K562 treated with DMSO at 1 percent for 12 hours (cell line): ENCODE data around the gene TMBIM1. TPM values are rescaled to one million over a fixed set of nuclear protein-coding genes. Genes with fewer than 3 reads are reported as not detected.

Source experiments
- total RNA-seq: library from RNA; unstranded; fragments of 300-600 nt; gene quantifications from 2 replicates; pipeline ENCODE4 v1.2.3, GENCODE V29; 2022; ENCODE audit not compliant: insufficient read depth

The TMBIM1 gene
- total RNA-seq: 51.8 and 76.5 TPM in 2 replicates

GRCh38 chr2:218292048-218293014 is at the start of gene TMBIM1:
TMBIM1 (minus strand) TSS chr2:218292503; CDS start chr2:218282141, 10,362 bp downstream.

GRCh38 chr2:218269900-218270720 is 22.2 kb downstream of the TMBIM1 start, which contains the start of the genes AAMP and PNKD:
AAMP (minus strand) TSS chr2:218270137; CDS start chr2:218270086, 51 bp downstream.
PNKD (plus strand) TSS chr2:218270519; CDS start chr2:218270536, 17 bp downstream.

GRCh38 chr2:218260742-218261422 is 31.4 kb downstream of the TMBIM1 start, which contains the start of gene GPBAR1:
GPBAR1 (plus strand) TSS chr2:218261015; CDS start chr2:218262725, 1,710 bp downstream.

Other genes with a start within 250 kb of the TMBIM1 start
- gene RUFY4, start 223.2 kb downstream of the TMBIM1 start, total RNA-seq: not detected in 2 replicates
- gene CXCR2, start 166.5 kb downstream of the TMBIM1 start, total RNA-seq: not detected in 2 replicates
- not detected in 2 replicates for gene CXCR1, start 125.5 kb downstream of the TMBIM1 start, total RNA-seq
- gene ARPC2, start 75.3 kb downstream of the TMBIM1 start, total RNA-seq: 98.8 and 151 TPM in 2 replicates
- not detected in 2 replicates for gene GPBAR1, start 31.5 kb downstream of the TMBIM1 start, total RNA-seq
- 83.8 and 109 TPM in 2 replicates for gene AAMP, start 22.4 kb downstream of the TMBIM1 start, total RNA-seq
- gene PNKD, start 22.0 kb downstream of the TMBIM1 start, total RNA-seq: 49.2 and 57.8 TPM in 2 replicates
- 0.35 and 0.78 TPM in 2 replicates for gene CATIP, start 64.4 kb upstream of the TMBIM1 start, total RNA-seq
- gene SLC11A1, start 89.8 kb upstream of the TMBIM1 start, total RNA-seq: 0.33 and 0.70 TPM in 2 replicates
- gene CTDSP1, start 107.4 kb upstream of the TMBIM1 start, total RNA-seq: 51.0 and 69.0 TPM in 2 replicates
- 0.65 and 0.74 TPM in 2 replicates for gene VIL1, start 126.6 kb upstream of the TMBIM1 start, total RNA-seq